Thoracic aorta (tissue), 2 donors: ENCODE results near the gene ZMIZ1. TPM values are rescaled to one million over a fixed set of nuclear protein-coding genes. Genes with fewer than 3 reads are reported as not detected.

ENCODE experiments used
- ATAC-seq: fragments of 150-250 bp; one replicate; pipeline ENCODE4 v1.8.0; 2017; ENCODE audit warnings: low read depth; ENCODE audit not compliant: insufficient number of reproducible peaks, low FRiP score
- DNase-seq: peaks from one replicate; pipeline ENCODE4 v3.0.0-alpha.2; 2020; ENCODE audit warnings: low spot score
- H3K27ac ChIP-seq, 2 donors: fragments of 200-600 bp; sonication (generic); 1 replicate in 1 of 2; 2 replicates in 1 of 2; pipeline ENCODE4 v1.5.1; 2016; ENCODE audit warnings: mild to moderate bottlenecking in 2 of 2, moderate library complexity in 2 of 2
- H3K27me3 ChIP-seq: fragments of 200-600 bp; sonication (generic); replicated peaks from 2 replicates; pipeline ENCODE4 v1.6.0; 2016; ENCODE audit warnings: mild to moderate bottlenecking; ENCODE audit not compliant: insufficient read depth
- H3K36me3 ChIP-seq: fragments of 200-600 bp; sonication (generic); one replicate; pipeline ENCODE4 v1.5.1; 2016
- H3K4me1 ChIP-seq, 2 donors: fragments of 200-600 bp; sonication (generic); 1 replicate in 1 of 2; 2 replicates in 1 of 2; pipeline versions ENCODE4 v1.5.1 to v1.6.0; 2016; ENCODE audit warnings: low read depth in 2 of 2, mild to moderate bottlenecking in 1 of 2; ENCODE audit not compliant: control insufficient read depth in 1 of 2
- H3K4me3 ChIP-seq: fragments of 200-600 bp; sonication (generic); 2 replicates; pipeline ENCODE4 v1.5.1; 2016; ENCODE audit warnings: mild to moderate bottlenecking
- H3K9me3 ChIP-seq: fragments of 200-600 bp; sonication (generic); 2 replicates; pipeline ENCODE4 v1.5.1; 2016
- CTCF ChIP-seq: fragments of 200-600 bp; sonication (generic); IDR thresholded peaks from one replicate; pipeline ENCODE4 v1.5.1; 2019; ENCODE audit warnings: antibody characterized with exemption
- total RNA-seq, 2 donors: library from RNA; depleted of rRNA; stranded (reverse); fragments of >200 nt; gene quantifications; one replicate each; pipeline versions ENCODE4 v1.1.0 to v1.2.3, GENCODE V29; 2016

Gene ZMIZ1
- total RNA-seq, 2 donors from 2014 or later = 57.8 to 81.6 TPM

- no peak overlapping the region for H3K27ac ChIP-seq
- no peak for ATAC-seq
- no peaks in the 10 kb centered on the region for H3K4me1 ChIP-seq
- H3K36me3 ChIP-seq = no peaks in the 10 kb centered on the region
- no peak for TF ChIP-seq CTCF
- DNase-seq = no peak
- H3K4me3 ChIP-seq = no peak overlapping the region
- H3K27me3 ChIP-seq = no peaks in the 10 kb centered on the region
- no peaks in the 10 kb centered on the region for H3K9me3 ChIP-seq
Observed at GRCh38 chr10:79057481-79058275, 11.1 kb upstream of the ZMIZ1 start.

- Histone ChIP-seq H3K9me3 (no peaks in the 10 kb centered on the region), H3K27ac (no peak overlapping the region), H3K36me3 (no peaks in the 10 kb centered on the region), H3K4me1 (no peaks in the 10 kb centered on the region), H3K4me3 (no peak overlapping the region), H3K27me3 (no peaks in the 10 kb centered on the region)
- no peak for TF ChIP-seq CTCF
- no peak for DNase-seq
- ATAC-seq = no peak
Observed at GRCh38 chr10:79058899-79059841, 9.6 kb upstream of the ZMIZ1 start.

GRCh38 chr10:79059859-79060379 is 8.8 kb upstream of the ZMIZ1 start:
- no peak for TF ChIP-seq CTCF
- ATAC-seq (no peak), DNase-seq (no peak)
- no peaks in the 10 kb centered on the region for H3K4me1 ChIP-seq
- H3K36me3 ChIP-seq = no peaks in the 10 kb centered on the region
- no peak overlapping the region for H3K4me3 ChIP-seq
- H3K9me3 ChIP-seq = no peaks in the 10 kb centered on the region
- no peaks in the 10 kb centered on the region for H3K27me3 ChIP-seq
- H3K27ac ChIP-seq = no peak overlapping the region

- DNase-seq (no peak), ATAC-seq (no peak)
- Histone ChIP-seq H3K27ac (no peak overlapping the region), H3K27me3 (no peaks in the 10 kb centered on the region), H3K4me3 (no peak overlapping the region), H3K36me3 (no peaks in the 10 kb centered on the region), H3K9me3 (no peaks in the 10 kb centered on the region), H3K4me1 (no peaks in the 10 kb centered on the region)
- no peak for TF ChIP-seq CTCF
Observed at GRCh38 chr10:79060641-79061255, 8.0 kb upstream of the ZMIZ1 start.
